ENCODE measurements around the gene BAIAP2. TPM values are rescaled to one million over a fixed set of nuclear protein-coding genes. Genes with fewer than 3 reads are reported as not detected.

Gene BAIAP2
- total and polyA plus RNA-seq, 12 donors, result 3.1 to 33.4 (median 14.6) TPM

GRCh38 chr17:80987941-80988461, 47.0 kb upstream of the BAIAP2 start:
- H3K4me1 ChIP-seq (replicated peaks in 1 of 2), result peaks cover 0 to 18% of the 10 kb centered on the region in 2 donors
- no peaks in the 10 kb centered on the region for H3K36me3 ChIP-seq (replicated peaks in 1 of 2)
- no peak overlapping the region for H3K27ac ChIP-seq

DNA sequence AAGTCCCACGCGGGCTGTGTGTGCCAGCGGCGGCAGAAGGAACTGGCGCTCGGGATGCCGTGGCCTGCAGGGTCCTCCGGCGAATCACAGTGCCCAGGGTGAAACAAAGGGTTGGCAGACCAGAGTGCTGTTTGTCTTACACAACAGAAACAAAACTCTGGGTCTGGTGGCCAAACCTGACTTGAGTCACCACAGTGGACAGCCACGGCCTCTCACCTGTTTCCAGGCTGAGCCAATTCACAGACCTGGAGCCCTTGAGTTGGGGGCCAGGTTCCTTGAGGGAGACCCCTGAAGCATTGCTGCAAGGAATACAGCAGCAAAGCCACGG, 45.4 kb upstream of the BAIAP2 start:
- intact Hi-C loops (cut with DNase I), result loop anchor here in 1 of 2 donors (5.0 kb wide), 1 partner anchor 113 kb away; no protein-coding TSS in a partner anchor
- 58 to 77% (median 71%) methylated on average over 11 of the region's 11 CpGs for WGBS, 4 donors
- no peak for TF ChIP-seq POLR2A (IDR thresholded peaks at IDR 0.05)
- TF ChIP-seq, protein P1, sequence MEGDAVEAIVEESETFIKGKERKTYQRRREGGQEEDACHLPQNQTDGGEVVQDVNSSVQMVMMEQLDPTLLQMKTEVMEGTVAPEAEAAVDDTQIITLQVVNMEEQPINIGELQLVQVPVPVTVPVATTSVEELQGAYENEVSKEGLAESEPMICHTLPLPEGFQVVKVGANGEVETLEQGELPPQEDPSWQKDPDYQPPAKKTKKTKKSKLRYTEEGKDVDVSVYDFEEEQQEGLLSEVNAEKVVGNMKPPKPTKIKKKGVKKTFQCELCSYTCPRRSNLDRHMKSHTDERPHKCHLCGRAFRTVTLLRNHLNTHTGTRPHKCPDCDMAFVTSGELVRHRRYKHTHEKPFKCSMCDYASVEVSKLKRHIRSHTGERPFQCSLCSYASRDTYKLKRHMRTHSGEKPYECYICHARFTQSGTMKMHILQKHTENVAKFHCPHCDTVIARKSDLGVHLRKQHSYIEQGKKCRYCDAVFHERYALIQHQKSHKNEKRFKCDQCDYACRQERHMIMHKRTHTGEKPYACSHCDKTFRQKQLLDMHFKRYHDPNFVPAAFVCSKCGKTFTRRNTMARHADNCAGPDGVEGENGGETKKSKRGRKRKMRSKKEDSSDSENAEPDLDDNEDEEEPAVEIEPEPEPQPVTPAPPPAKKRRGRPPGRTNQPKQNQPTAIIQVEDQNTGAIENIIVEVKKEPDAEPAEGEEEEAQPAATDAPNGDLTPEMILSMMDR (IDR thresholded peaks at IDR 0.05), result no peak
- Histone ChIP-seq H3K27ac (no peak overlapping the region), H3K27me3 (no peaks in the 10 kb centered on the region), H3K4me3 (no peak overlapping the region), H3K9me3 (replicated peaks in 1 of 3) (no peaks in the 10 kb centered on the region), H3K36me3 (replicated peaks in 1 of 2) (no peaks in the 10 kb centered on the region), H3K4me1 (replicated peaks in 1 of 2) (peaks cover 0 to 24% of the 10 kb centered on the region in 2 donors)
- no peak for DNase-seq

More at GRCh38 chr17:80987941-80988461, 47.0 kb upstream of the BAIAP2 start:
- Histone ChIP-seq H3K4me3 (no peak overlapping the region), H3K27me3 (no peaks in the 10 kb centered on the region), H3K9me3 (replicated peaks in 1 of 3) (no peaks in the 10 kb centered on the region)
- WGBS, 4 donors, result 48 to 68% (median 64%) methylated on average over 10 to 16 of the region's 16 CpGs
- DNase-seq, result no peak
- intact Hi-C loops (cut with DNase I), result loop anchor here in 1 of 2 donors (5.0 kb wide), 1 partner anchor 114 kb away; no protein-coding TSS in a partner anchor
- no peak for TF ChIP-seq POLR2A (IDR thresholded peaks at IDR 0.05)
- TF ChIP-seq, protein P1 (IDR thresholded peaks at IDR 0.05), result no peak

GRCh38 chr17:80990921-80991644, 43.9 kb upstream of the BAIAP2 start:
- intact Hi-C loops (cut with DNase I), result loop anchor here in 1 of 2 donors (5.0 kb wide), 1 partner anchor 111 kb away; no protein-coding TSS in a partner anchor
- peak overlapping the region; percentile 25 to 91 (median 59) for H3K4me3 ChIP-seq

GRCh38 chr17:80991645-80992076, 43.3 kb upstream of the BAIAP2 start, which contains the start of gene CHMP6:
Gene CHMP6, plus strand, starts transcription at chr17:80991841. Its CDS starts 78 bp downstream, at chr17:80991919.
- 0 to 1% (median 0%) methylated on average over 2 to 66 of the region's 66 CpGs for WGBS, 4 donors
- Histone ChIP-seq H3K27ac (peak within 1 kb of the TSS in 2 of 5 donors; percentile 26 to 30), H3K9me3 (replicated peaks in 1 of 3) (no peaks in the 10 kb centered on the region), H3K36me3 (replicated peaks in 1 of 2) (peaks cover 0 to 18% of the 10 kb centered on the region in 2 donors), H3K27me3 (no peaks in the 10 kb centered on the region), H3K4me1 (replicated peaks in 1 of 2) (peaks cover 0 to 24% of the 10 kb centered on the region in 2 donors), H3K4me3 (peak within 1 kb of the TSS; percentile 27 to 91 (median 70))
- TF ChIP-seq, protein P1 (IDR thresholded peaks at IDR 0.05), result peak in 3 of 6 experiments; percentile 4 to 58 (median 41)
- peak in 1 of 2 donors; percentile 26 for TF ChIP-seq POLR2A (IDR thresholded peaks at IDR 0.05)
- intact Hi-C loops (cut with DNase I), result loop anchor here in 1 of 2 donors (5.0 kb wide), 1 partner anchor 111 kb away; no protein-coding TSS in a partner anchor
- DNase-seq, result peak; percentile 66 to 80 (median 77)

More at GRCh38 chr17:80990921-80991644, 43.9 kb upstream of the BAIAP2 start:
- Histone ChIP-seq H3K36me3 (replicated peaks in 1 of 2) (peaks cover 0 to 13% of the 10 kb centered on the region in 2 donors), H3K27me3 (no peaks in the 10 kb centered on the region), H3K4me1 (replicated peaks in 1 of 2) (peaks cover 0 to 24% of the 10 kb centered on the region in 2 donors), H3K27ac (peak overlapping the region in 1 of 5 donors; percentile 26), H3K9me3 (replicated peaks in 1 of 3) (no peaks in the 10 kb centered on the region)
- TF ChIP-seq POLR2A (IDR thresholded peaks at IDR 0.05), result no peak
- TF ChIP-seq, protein P1 (IDR thresholded peaks at IDR 0.05), result no peak
- WGBS, 4 donors, result 38 to 46% (median 42%) methylated on average over 16 to 22 of the region's 22 CpGs
- DNase-seq, result no peak
